GM12878 (cell line): ENCODE data around the gene AREG. TPM values are rescaled to one million over a fixed set of nuclear protein-coding genes. Genes with fewer than 3 reads are reported as not detected.

Experiments used
- ATAC-seq: fragments of 200-7000 bp; cut with Tn5 transposase; 3 replicates; pipeline ENCODE4 v1.9.1; 2020; ENCODE audit warnings: mild to moderate bottlenecking, moderate library complexity
- BruUV-seq: library from RNA; stranded (reverse); fragments of 400-500 nt; replicated peaks from 2 replicates; lab custom pipeline; 2021; lab: Mats Ljungman, UMichigan
- CTCF ChIA-PET: fragments of 300-600 bp; sonication (Branson Sonifier 250); formaldehyde crosslinking; extraction: SDS; loops from one replicate; lab custom pipeline; 2021; ENCODE audit warnings: inconsistent platforms; lab: Yijun Ruan, JAX
- POLR2A ChIA-PET: fragments of 350-600 bp; formaldehyde crosslinking; extraction: SDS; loops from one replicate; lab custom pipeline; 2021; ENCODE audit warnings: inconsistent platforms; lab: Charles Lee
- RAD21 ChIA-PET: fragments of 300-600 bp; sonication (Branson Sonifier 250); formaldehyde crosslinking; loops from one replicate; lab custom pipeline; 2023; ENCODE audit warnings: antibody characterized with exemption; ENCODE audit not compliant: unreplicated experiment; lab: Charles Lee
- SMC1A ChIA-PET: fragments of 300-600 bp; sonication (Branson Sonifier 250); formaldehyde crosslinking; loops from one replicate; lab custom pipeline; 2023; ENCODE audit not compliant: unreplicated experiment, uncharacterized antibody; lab: Charles Lee
- DNase-seq: peaks from one replicate; pipeline ENCODE4 v3.0.0-alpha.2; 2011; ENCODE audit warnings: low read depth, low spot score
- FAIRE-seq: peaks from 3 replicates; lab custom pipeline; 2011; peaks lifted over from hg19 to GRCh38; lab: Jason Lieb, UNC
- H2AFZ ChIP-seq: 2 replicates; pipeline ENCODE4 v1.6.0; 2011; ENCODE audit warnings: low read depth, low read length, control low read depth; ENCODE audit not compliant: control insufficient read depth
- H3K27ac ChIP-seq: 2 replicates; pipeline ENCODE4 v1.5.1; 2011; ENCODE audit warnings: control low read depth; ENCODE audit not compliant: control insufficient read depth, insufficient read depth
- H3K27me3 ChIP-seq, 2 experiments: replicated peaks in 1 of 2; 2 replicates each; pipeline versions ENCODE4 v1.6.0 to v1.6.1; 2011; ENCODE audit warnings: low read length in 1 of 2; ENCODE audit not compliant: control insufficient read depth in 2 of 2, insufficient read depth in 2 of 2
- H3K36me3 ChIP-seq, 2 experiments: 2 replicates each; pipeline ENCODE4 v1.5.1; 2011; ENCODE audit warnings: low read length in 1 of 2; ENCODE audit not compliant: control insufficient read depth in 2 of 2, insufficient read depth in 2 of 2
- H3K4me1 ChIP-seq: 2 replicates; pipeline ENCODE4 v1.6.1; 2011; ENCODE audit warnings: mild to moderate bottlenecking, low read length, moderate library complexity, mixed read lengths; ENCODE audit not compliant: control insufficient read depth, insufficient read depth
- H3K4me2 ChIP-seq: 2 replicates; pipeline ENCODE4 v1.6.0; 2011; ENCODE audit warnings: control low read depth; ENCODE audit not compliant: control insufficient read depth, insufficient read depth
- H3K4me3 ChIP-seq: fragments of 200-600 bp; sonication (generic); 2 replicates; pipeline ENCODE4 v1.5.1; 2016
- H3K79me2 ChIP-seq: 2 replicates; pipeline ENCODE4 v1.6.0; 2011; ENCODE audit warnings: low read length; ENCODE audit not compliant: control insufficient read depth, insufficient read depth
- H3K9ac ChIP-seq: 2 replicates; pipeline ENCODE4 v1.8.0; 2011; ENCODE audit warnings: low read length, control low read depth, mixed read lengths; ENCODE audit not compliant: control insufficient read depth, insufficient read depth
- H3K9me3 ChIP-seq: replicated peaks from 3 replicates; pipeline ENCODE4 v1.5.1; 2011; ENCODE audit warnings: mild to moderate bottlenecking, low read length; ENCODE audit not compliant: control insufficient read depth, insufficient read depth
- H4K20me1 ChIP-seq: 2 replicates; pipeline ENCODE4 v1.6.0; 2011; ENCODE audit not compliant: control insufficient read depth, insufficient read depth
- BHLHE40 ChIP-seq, 2 experiments: fragments of 450-650 bp in 1 of 2; IDR thresholded peaks; 2 replicates each; pipeline ENCODE4 v1.6.1; 2011 to 2017; ENCODE audit warnings: low read depth in 2 of 2, borderline replicate concordance in 1 of 2, improper control_type of control experiment in 1 of 2, low read length in 1 of 2, mild to moderate bottlenecking in 1 of 2
- BMI1 ChIP-seq: fragments of 450-650 bp; IDR thresholded peaks from 2 replicates; pipeline ENCODE4 v1.6.1; 2016; ENCODE audit warnings: mild to moderate bottlenecking, moderate library complexity, borderline replicate concordance
- BRCA1 ChIP-seq: IDR thresholded peaks from 2 replicates; pipeline ENCODE4 v1.6.1; 2011; ENCODE audit warnings: low read depth, low read length, improper control_type of control experiment
- ELK1 ChIP-seq: IDR thresholded peaks from 2 replicates; pipeline ENCODE4 v1.6.1; 2012; ENCODE audit warnings: low read depth, low read length, improper control_type of control experiment
- ESRRA ChIP-seq: IDR thresholded peaks from 2 replicates; pipeline ENCODE4 v1.6.1; 2012; ENCODE audit warnings: mild to moderate bottlenecking, low read length, improper control_type of control experiment
- IKZF2 ChIP-seq, 2 experiments: fragments of 450-650 bp; IDR thresholded peaks; 2 replicates each; pipeline ENCODE4 v1.6.1; 2017; ENCODE audit warnings: mild to moderate bottlenecking in 2 of 2, moderate library complexity in 2 of 2
- KAT2A ChIP-seq: conservative IDR thresholded peaks from 2 replicates; pipeline ENCODE4 v1.6.1; 2011; ENCODE audit warnings: low read depth, low read length; ENCODE audit not compliant: control insufficient read depth
- KDM1A ChIP-seq: fragments of 200-600 bp; sonication (generic); IDR thresholded peaks from 2 replicates; pipeline ENCODE4 v1.6.1; 2016; ENCODE audit warnings: borderline replicate concordance
- MYC ChIP-seq: IDR thresholded peaks from 2 replicates; pipeline ENCODE4 v1.6.1; 2011; ENCODE audit warnings: mild to moderate bottlenecking, low read length, moderate library complexity, inconsistent platforms; ENCODE audit not compliant: insufficient read depth, insufficient replicate concordance, insufficient read length, severe bottlenecking
- NFYB ChIP-seq: IDR thresholded peaks from 2 replicates; pipeline ENCODE4 v1.6.1; 2011; ENCODE audit warnings: low read depth, mild to moderate bottlenecking, low read length, improper control_type of control experiment, moderate library complexity; ENCODE audit not compliant: insufficient read depth
- PBX3 ChIP-seq: IDR thresholded peaks from 2 replicates; pipeline ENCODE4 v1.6.1; 2011; ENCODE audit warnings: mild to moderate bottlenecking, low read depth, low read length, moderate library complexity; ENCODE audit not compliant: insufficient replicate concordance
- RAD21 ChIP-seq: IDR thresholded peaks from 2 replicates; pipeline ENCODE4 v1.6.1; 2011; ENCODE audit warnings: mild to moderate bottlenecking, low read depth, low read length, moderate library complexity; ENCODE audit not compliant: insufficient read depth
- RAD51 ChIP-seq: fragments of 450-650 bp; IDR thresholded peaks from 2 replicates; pipeline ENCODE4 v1.6.1; 2016; ENCODE audit warnings: moderate library complexity, mild to moderate bottlenecking, inconsistent platforms
- RCOR1 ChIP-seq: conservative IDR thresholded peaks from 2 replicates; pipeline ENCODE4 v1.6.1; 2012; ENCODE audit warnings: low read depth, low read length, improper control_type of control experiment
- RELB ChIP-seq: fragments of 450-650 bp; IDR thresholded peaks from 2 replicates; pipeline ENCODE4 v1.6.1; 2017; ENCODE audit warnings: low read depth, mild to moderate bottlenecking, moderate library complexity
- RUNX3 ChIP-seq: IDR thresholded peaks from 2 replicates; pipeline ENCODE4 v1.6.1; 2012; ENCODE audit warnings: low read length, inconsistent platforms
- SMAD1 ChIP-seq: fragments of 450-650 bp; IDR thresholded peaks from 2 replicates; pipeline ENCODE4 v1.6.1; 2018; ENCODE audit warnings: mild to moderate bottlenecking, low read depth; ENCODE audit not compliant: partially characterized antibody
- SMC3 ChIP-seq: IDR thresholded peaks from 2 replicates; pipeline ENCODE4 v1.6.1; 2011; ENCODE audit warnings: low read length, improper control_type of control experiment, borderline replicate concordance
- SP1 ChIP-seq: IDR thresholded peaks from one replicate; pipeline ENCODE4 v1.6.1; 2011; ENCODE audit warnings: low read depth, low read length
- SREBF2 ChIP-seq: IDR thresholded peaks from 2 replicates; pipeline ENCODE4 v1.6.1; 2012; ENCODE audit warnings: mild to moderate bottlenecking, low read length
- TCF7 ChIP-seq: IDR thresholded peaks from 2 replicates; pipeline ENCODE4 v1.6.1; 2014; ENCODE audit warnings: antibody characterized with exemption, borderline replicate concordance
- ZNF207 ChIP-seq: fragments of 450-650 bp; IDR thresholded peaks from 2 replicates; pipeline ENCODE4 v1.6.1; 2014; ENCODE audit warnings: antibody characterized with exemption, mild to moderate bottlenecking, borderline replicate concordance
- ZNF384 ChIP-seq: IDR thresholded peaks from 2 replicates; pipeline ENCODE4 v1.6.1; 2012; ENCODE audit warnings: low read depth, mild to moderate bottlenecking, low read length, improper control_type of control experiment, borderline replicate concordance
- WGBS: methylation state at CpG from one replicate; pipeline ENCODE4 v1.1.6; 2016; ENCODE audit warnings: low lambda C conversion rate; ENCODE audit not compliant: insufficient replicate concordance, insufficient coverage; ENCODE audit errors: missing lambda C conversion rate; 5-methylcytosine and 5-hydroxymethylcytosine counted together
- in situ Hi-C: fragments of 300-500 bp; cut with MboI; formaldehyde crosslinking; loops from 9 replicates; pipeline ENCODE4 v1.14.3; 2018; ENCODE audit warnings: mixed read lengths
- intact Hi-C: fragments of 100-400 bp; cut with micrococcal nuclease; formaldehyde crosslinking; loops from one replicate; pipeline ENCODE4 v1.14.2; 2022; ENCODE audit not compliant: unreplicated experiment
- polyA plus RNA-seq, 11 experiments: library from polyadenylated mRNA; depleted of rRNA in 4 of 11; unstranded in 6 of 11; stranded (reverse) in 5 of 11; fragments of >200 nt; fragmentation: Nextera tagmentation in 4 of 11; fragmentation: Illumina TruSeq in 1 of 11; extraction: Ambion mirVana in 4 of 11; extraction: Trizol in 1 of 11; gene quantifications; 1 replicate in 1 of 11; 2 replicates in 10 of 11; pipeline versions ENCODE4 v1.2.1 to v1.2.3, GENCODE V29; 2011 to 2016; ENCODE audit warnings: inconsistent platforms in 2 of 11, missing spikeins in 2 of 11, low read depth in 1 of 11
- total RNA-seq, 4 experiments: library from RNA; depleted of rRNA in 3 of 4; stranded (reverse); fragments of >200 nt in 3 of 4; fragmentation: Illumina TruSeq in 1 of 4; extraction: Trizol in 1 of 4; gene quantifications; 2 replicates each; pipeline versions ENCODE4 v1.2.1 to v1.2.3, GENCODE V29; 2013 to 2021

AREG gene
- total and polyA plus RNA-seq, 10 of the 15 experiments (the other 5 are each of a cell fraction or from before 2014, with no cell fraction given) = 0.25 to 0.37 TPM; not detected in 8

- TF ChIP-seq RCOR1 (no peak), SMAD1 (no peak), SP1 (no peak), ESRRA (no peak), KAT2A (no peak), RELB (no peak), RAD21 (no peak), MYC (no peak), BHLHE40 (IDR thresholded peaks at IDR 0.05; ENCODE audit: borderline replicate concordance in 1 of 2, low read depth in 2 of 2, low read length in 1 of 2) (no peak), KDM1A (no peak), RUNX3 (no peak)
Measured at GRCh38 chr4:74503580-74503979, 58.6 kb downstream of the AREG start (continued).

GRCh38 chr4:74504212-74504611 lies 59.3 kb downstream of the AREG start:
- Histone ChIP-seq H3K4me1 (no peaks in the 10 kb centered on the region), H3K27me3 (peaks cover 0 to 3% of the 10 kb centered on the region in 2 experiments; a peak in 2 of 4 replicates), H4K20me1 (no peaks in the 10 kb centered on the region), H3K4me3 (no peak overlapping the region), H3K79me2 (no peaks in the 10 kb centered on the region), H3K9ac (no peak overlapping the region), H3K36me3 (no peaks in the 10 kb centered on the region), H2AFZ (no peak overlapping the region), H3K4me2 (no peak overlapping the region), H3K27ac (no peak overlapping the region), H3K9me3 (no peaks in the 10 kb centered on the region)
- DNase-seq = no peak
- no peak for ATAC-seq
- BruUV-seq = no TSS peak
- no peak for FAIRE-seq
- POLR2A ChIA-PET = no interaction called here
- CTCF ChIA-PET = no interaction called here
- intact Hi-C loops = no loop called here
- in situ Hi-C loops = no loop called here
- SMC1A ChIA-PET = no interaction called here
- RAD21 ChIA-PET = no interaction called here
- WGBS = 0% methylated on average over 1 of the region's 1 CpG
- TF ChIP-seq ZNF384 (no peak), IKZF2 (IDR thresholded peaks at IDR 0.05) (no peak), TCF7 (no peak), BRCA1 (no peak), SMC3 (no peak), BMI1 (no peak), NFYB (no peak), PBX3 (no peak), ZNF207 (no peak), ELK1 (no peak), SREBF2 (no peak), RAD51 (no peak)
